HepG2 (cell line): ENCODE results near the gene CUL7. TPM values are rescaled to one million over a fixed set of nuclear protein-coding genes. Genes with fewer than 3 reads are reported as not detected.

Experiments used
- CAMTA2 ChIP-seq: sonication (generic); formaldehyde crosslinking; IDR thresholded peaks from 2 replicates; pipeline ENCODE4 v1.4.0; 2020; ENCODE audit warnings: mild to moderate bottlenecking, missing genetic modification reagents, borderline replicate concordance
- MAFF ChIP-seq: IDR thresholded peaks from 2 replicates; pipeline ENCODE4 v1.6.1; 2011; ENCODE audit warnings: low read depth, low read length, improper control_type of control experiment
- MED8 ChIP-seq: sonication (generic); formaldehyde crosslinking; IDR thresholded peaks from 2 replicates; pipeline ENCODE4 v1.8.1; 2023; ENCODE audit warnings: mild to moderate bottlenecking, missing genetic modification reagents; ENCODE audit not compliant: insufficient replicate concordance
- NR2F1 ChIP-seq, 2 experiments: fragments of 450-650 bp in 1 of 2; formaldehyde crosslinking in 1 of 2; IDR thresholded peaks; 2 replicates each; pipeline versions ENCODE4 v1.5.0 to v1.6.1; 2016 to 2020; ENCODE audit warnings: mild to moderate bottlenecking in 1 of 2, missing compliant biosample characterization in 1 of 2, missing genetic modification reagents in 1 of 2, moderate library complexity in 1 of 2
- PLSCR1 ChIP-seq: sonication (generic); formaldehyde crosslinking; IDR thresholded peaks from 2 replicates; pipeline ENCODE4 v1.5.0; 2020; ENCODE audit warnings: missing genetic modification reagents, mild to moderate bottlenecking, borderline replicate concordance
- PREB ChIP-seq: sonication (generic); formaldehyde crosslinking; IDR thresholded peaks from 2 replicates; pipeline ENCODE4 v1.4.0; 2020; ENCODE audit warnings: missing genetic modification reagents
- SMAD1 ChIP-seq: sonication (generic); formaldehyde crosslinking; IDR thresholded peaks from 2 replicates; pipeline ENCODE4 v1.4.0; 2020; ENCODE audit warnings: missing genetic modification reagents, low read depth, mild to moderate bottlenecking, borderline replicate concordance
- ZBTB7A ChIP-seq: sonication (generic); formaldehyde crosslinking; IDR thresholded peaks from 2 replicates; pipeline ENCODE4 v1.8.0; 2022; ENCODE audit warnings: mild to moderate bottlenecking, missing genetic modification reagents
- ZIK1 ChIP-seq: sonication (generic); formaldehyde crosslinking; IDR thresholded peaks from 2 replicates; pipeline ENCODE4 v1.5.0; 2020; ENCODE audit warnings: mild to moderate bottlenecking, low read depth, missing genetic modification reagents, borderline replicate concordance
- ZKSCAN1 ChIP-seq: fragments of 150-350 bp; IDR thresholded peaks from 2 replicates; pipeline ENCODE4 v1.6.1; 2014; ENCODE audit warnings: low read length
- ZNF225 ChIP-seq: sonication (generic); formaldehyde crosslinking; IDR thresholded peaks from 2 replicates; pipeline ENCODE4 v1.4.0; 2020; ENCODE audit warnings: mild to moderate bottlenecking, missing genetic modification reagents
- ZNF354B ChIP-seq: sonication (generic); formaldehyde crosslinking; IDR thresholded peaks from 2 replicates; pipeline ENCODE4 v1.8.0; 2022; ENCODE audit warnings: mild to moderate bottlenecking, missing genetic modification reagents
- ZNF597 ChIP-seq: sonication (generic); formaldehyde crosslinking; IDR thresholded peaks from 2 replicates; pipeline ENCODE4 v1.5.0; 2020; ENCODE audit warnings: missing genetic modification reagents
- polyA plus RNA-seq, 8 experiments: library from polyadenylated mRNA; depleted of rRNA in 3 of 8; stranded (reverse) in 7 of 8; unstranded in 1 of 8; fragments of >200 nt; fragmentation: Illumina TruSeq in 4 of 8; extraction: Trizol in 4 of 8; gene quantifications; 2 replicates each; pipeline versions ENCODE4 v1.2.1 to v1.2.3, GENCODE V29; 2011 to 2016; ENCODE audit warnings: low read depth in 4 of 8, missing spikeins in 1 of 8, mixed read lengths in 1 of 8; ENCODE audit not compliant: insufficient read depth in 1 of 8
- total RNA-seq, 5 experiments: library from RNA; depleted of rRNA; stranded (reverse); fragments of >200 nt; fragmentation: Illumina TruSeq; extraction: Trizol; gene quantifications; 2 replicates each; pipeline ENCODE4 v1.2.3, GENCODE V29; 2016; ENCODE audit warnings: low read depth in 1 of 5
- TF ChIP-seq, protein P1 (sequence below): sonication (generic); formaldehyde crosslinking; conservative IDR thresholded peaks from 2 replicates; pipeline ENCODE4 v1.4.0; 2020; ENCODE audit warnings: missing genetic modification reagents
- TF ChIP-seq, protein P2 (sequence below): sonication (generic); formaldehyde crosslinking; IDR thresholded peaks from 2 replicates; pipeline ENCODE4 v1.4.0; 2020; ENCODE audit warnings: missing genetic modification reagents, mild to moderate bottlenecking, borderline replicate concordance

CUL7 gene
- total and polyA plus RNA-seq, 2 of the 13 experiments (the other 11 are each of a cell fraction or from before 2014, with no cell fraction given), result 32.0 to 60.7 TPM

DNA sequence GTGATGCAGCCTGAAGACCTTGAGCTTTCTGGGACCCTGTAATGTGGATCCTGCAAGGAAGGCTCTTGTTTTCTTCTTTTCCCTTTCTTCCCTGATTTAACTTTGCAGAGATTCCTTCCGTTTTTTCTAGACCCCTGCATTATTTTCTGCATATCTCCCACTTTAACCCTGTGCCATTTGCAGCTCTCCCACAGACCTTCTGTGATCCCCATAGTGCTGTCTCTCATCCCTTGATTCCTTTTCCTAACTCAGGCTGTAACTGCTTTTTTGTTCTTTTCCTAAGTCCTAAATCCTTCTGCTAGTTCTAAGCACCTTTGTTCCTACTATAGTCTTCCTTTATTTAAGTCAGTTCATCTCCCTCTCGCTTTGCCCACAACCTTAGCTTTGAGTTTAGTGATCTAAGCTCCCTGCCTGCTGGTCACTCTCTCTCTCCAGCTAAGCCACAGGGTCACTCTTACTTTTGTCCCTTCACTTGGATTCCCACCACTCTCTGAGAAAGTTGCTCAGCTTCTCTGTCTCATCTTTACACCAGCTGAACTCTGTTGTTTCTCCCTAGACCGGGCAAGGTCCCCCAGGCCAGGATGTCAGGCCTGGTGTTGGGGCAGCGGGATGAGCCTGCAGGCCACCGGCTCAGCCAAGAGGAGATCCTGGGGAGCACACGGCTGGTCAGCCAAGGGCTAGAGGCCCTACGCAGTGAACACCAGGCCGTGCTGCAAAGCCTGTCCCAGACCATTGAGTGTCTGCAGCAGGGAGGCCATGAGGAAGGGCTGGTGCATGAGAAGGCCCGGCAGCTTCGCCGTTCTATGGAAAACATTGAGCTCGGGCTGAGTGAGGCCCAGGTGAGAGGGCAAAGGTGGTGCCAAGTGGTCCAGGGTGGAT, 7.3 kb upstream of the CUL7 start (continued):
- TF ChIP-seq, protein P1, sequence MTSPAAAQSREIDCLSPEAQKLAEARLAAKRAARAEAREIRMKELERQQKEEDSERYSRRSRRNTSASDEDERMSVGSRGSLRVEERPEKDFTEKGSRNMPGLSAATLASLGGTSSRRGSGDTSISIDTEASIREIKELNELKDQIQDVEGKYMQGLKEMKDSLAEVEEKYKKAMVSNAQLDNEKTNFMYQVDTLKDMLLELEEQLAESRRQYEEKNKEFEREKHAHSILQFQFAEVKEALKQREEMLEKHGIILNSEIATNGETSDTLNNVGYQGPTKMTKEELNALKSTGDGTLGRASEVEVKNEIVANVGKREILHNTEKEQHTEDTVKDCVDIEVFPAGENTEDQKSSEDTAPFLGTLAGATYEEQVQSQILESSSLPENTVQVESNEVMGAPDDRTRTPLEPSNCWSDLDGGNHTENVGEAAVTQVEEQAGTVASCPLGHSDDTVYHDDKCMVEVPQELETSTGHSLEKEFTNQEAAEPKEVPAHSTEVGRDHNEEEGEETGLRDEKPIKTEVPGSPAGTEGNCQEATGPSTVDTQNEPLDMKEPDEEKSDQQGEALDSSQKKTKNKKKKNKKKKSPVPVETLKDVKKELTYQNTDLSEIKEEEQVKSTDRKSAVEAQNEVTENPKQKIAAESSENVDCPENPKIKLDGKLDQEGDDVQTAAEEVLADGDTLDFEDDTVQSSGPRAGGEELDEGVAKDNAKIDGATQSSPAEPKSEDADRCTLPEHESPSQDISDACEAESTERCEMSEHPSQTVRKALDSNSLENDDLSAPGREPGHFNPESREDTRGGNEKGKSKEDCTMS (CRISPR knock-in tag), result no peak
- TF ChIP-seq ZNF354B (CRISPR knock-in tag), result no peak
- TF ChIP-seq NR2F1 (CRISPR knock-in tag; IDR thresholded peaks at IDR 0.05), result no peak
- TF ChIP-seq ZBTB7A, result no peak
- TF ChIP-seq ZNF225 (CRISPR knock-in tag), result no peak
- no peak for TF ChIP-seq CAMTA2 (CRISPR knock-in tag)
- no peak for TF ChIP-seq SMAD1 (CRISPR knock-in tag)
- no peak for TF ChIP-seq ZNF597 (CRISPR knock-in tag)
- TF ChIP-seq PREB (CRISPR knock-in tag), result no peak
- TF ChIP-seq, protein P2, sequence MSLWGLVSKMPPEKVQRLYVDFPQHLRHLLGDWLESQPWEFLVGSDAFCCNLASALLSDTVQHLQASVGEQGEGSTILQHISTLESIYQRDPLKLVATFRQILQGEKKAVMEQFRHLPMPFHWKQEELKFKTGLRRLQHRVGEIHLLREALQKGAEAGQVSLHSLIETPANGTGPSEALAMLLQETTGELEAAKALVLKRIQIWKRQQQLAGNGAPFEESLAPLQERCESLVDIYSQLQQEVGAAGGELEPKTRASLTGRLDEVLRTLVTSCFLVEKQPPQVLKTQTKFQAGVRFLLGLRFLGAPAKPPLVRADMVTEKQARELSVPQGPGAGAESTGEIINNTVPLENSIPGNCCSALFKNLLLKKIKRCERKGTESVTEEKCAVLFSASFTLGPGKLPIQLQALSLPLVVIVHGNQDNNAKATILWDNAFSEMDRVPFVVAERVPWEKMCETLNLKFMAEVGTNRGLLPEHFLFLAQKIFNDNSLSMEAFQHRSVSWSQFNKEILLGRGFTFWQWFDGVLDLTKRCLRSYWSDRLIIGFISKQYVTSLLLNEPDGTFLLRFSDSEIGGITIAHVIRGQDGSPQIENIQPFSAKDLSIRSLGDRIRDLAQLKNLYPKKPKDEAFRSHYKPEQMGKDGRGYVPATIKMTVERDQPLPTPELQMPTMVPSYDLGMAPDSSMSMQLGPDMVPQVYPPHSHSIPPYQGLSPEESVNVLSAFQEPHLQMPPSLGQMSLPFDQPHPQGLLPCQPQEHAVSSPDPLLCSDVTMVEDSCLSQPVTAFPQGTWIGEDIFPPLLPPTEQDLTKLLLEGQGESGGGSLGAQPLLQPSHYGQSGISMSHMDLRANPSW (CRISPR knock-in tag), result no peak
- TF ChIP-seq ZIK1, result peak; percentile 56; the same call in 1 of the 2 replicates
- no peak for TF ChIP-seq PLSCR1 (CRISPR knock-in tag)
- no peak for TF ChIP-seq ZKSCAN1
- TF ChIP-seq MAFF, result no peak
- no peak for TF ChIP-seq MED8 (CRISPR knock-in tag)
